Type B pancreatic cell (in vitro differentiated cells): ENCODE measurements around the gene TECPR2. TPM values are rescaled to one million over a fixed set of nuclear protein-coding genes. Genes with fewer than 3 reads are reported as not detected.

Source experiments
- DNase-seq: peaks from one replicate; pipeline ENCODE4 v3.0.0; 2021; ENCODE audit warnings: mixed read lengths; ENCODE audit not compliant: unreplicated experiment; ENCODE audit errors: extremely low spot score
- H3K27ac Mint-ChIP-seq: 2 replicates; pipeline ENCODE4 v1.8.0; 2021; ENCODE audit warnings: mild to moderate bottlenecking, mixed read lengths
- H3K27me3 Mint-ChIP-seq: 2 replicates; pipeline ENCODE4 v1.8.0; 2021; ENCODE audit warnings: mixed read lengths
- H3K36me3 Mint-ChIP-seq: 2 replicates; pipeline ENCODE4 v1.8.0; 2021; ENCODE audit warnings: mixed read lengths
- H3K4me1 Mint-ChIP-seq: one replicate; pipeline ENCODE4 v1.8.0; 2021; ENCODE audit warnings: mixed read lengths; ENCODE audit not compliant: unreplicated experiment
- H3K4me3 Mint-ChIP-seq: 2 replicates; pipeline ENCODE4 v1.8.0; 2021; ENCODE audit warnings: mild to moderate bottlenecking, mixed read lengths
- H3K9me3 Mint-ChIP-seq: 2 replicates; pipeline ENCODE4 v1.8.0; 2021; ENCODE audit warnings: mixed read lengths
- total RNA-seq: library from RNA; stranded (reverse); gene quantifications from 2 replicates; pipeline ENCODE4 v1.2.1, GENCODE V29; 2021; ENCODE audit warnings: low replicate concordance
- TF ChIP-seq, protein P1 (sequence below): fragments of 200-600 bp; sonication (generic); conservative IDR thresholded peaks from 2 replicates; pipeline ENCODE4 v1.5.0; 2021; ENCODE audit warnings: antibody characterized with exemption, mild to moderate bottlenecking

Gene TECPR2
- total RNA-seq, 1 donor from 2014 or later, result 25.5 TPM

GRCh38 chr14:102528431-102529170, 165.9 kb downstream of the TECPR2 start:
- Mint-ChIP-seq H3K27me3 (no peaks in the 10 kb centered on the region), H3K9me3 (no peaks in the 10 kb centered on the region), H3K27ac (no peak overlapping the region), H3K4me1 (peaks cover 7% of the 10 kb centered on the region), H3K36me3 (no peaks in the 10 kb centered on the region), H3K4me3 (no peak overlapping the region)
- no peak for DNase-seq
- TF ChIP-seq, protein P1, sequence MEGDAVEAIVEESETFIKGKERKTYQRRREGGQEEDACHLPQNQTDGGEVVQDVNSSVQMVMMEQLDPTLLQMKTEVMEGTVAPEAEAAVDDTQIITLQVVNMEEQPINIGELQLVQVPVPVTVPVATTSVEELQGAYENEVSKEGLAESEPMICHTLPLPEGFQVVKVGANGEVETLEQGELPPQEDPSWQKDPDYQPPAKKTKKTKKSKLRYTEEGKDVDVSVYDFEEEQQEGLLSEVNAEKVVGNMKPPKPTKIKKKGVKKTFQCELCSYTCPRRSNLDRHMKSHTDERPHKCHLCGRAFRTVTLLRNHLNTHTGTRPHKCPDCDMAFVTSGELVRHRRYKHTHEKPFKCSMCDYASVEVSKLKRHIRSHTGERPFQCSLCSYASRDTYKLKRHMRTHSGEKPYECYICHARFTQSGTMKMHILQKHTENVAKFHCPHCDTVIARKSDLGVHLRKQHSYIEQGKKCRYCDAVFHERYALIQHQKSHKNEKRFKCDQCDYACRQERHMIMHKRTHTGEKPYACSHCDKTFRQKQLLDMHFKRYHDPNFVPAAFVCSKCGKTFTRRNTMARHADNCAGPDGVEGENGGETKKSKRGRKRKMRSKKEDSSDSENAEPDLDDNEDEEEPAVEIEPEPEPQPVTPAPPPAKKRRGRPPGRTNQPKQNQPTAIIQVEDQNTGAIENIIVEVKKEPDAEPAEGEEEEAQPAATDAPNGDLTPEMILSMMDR, result no peak

DNA sequence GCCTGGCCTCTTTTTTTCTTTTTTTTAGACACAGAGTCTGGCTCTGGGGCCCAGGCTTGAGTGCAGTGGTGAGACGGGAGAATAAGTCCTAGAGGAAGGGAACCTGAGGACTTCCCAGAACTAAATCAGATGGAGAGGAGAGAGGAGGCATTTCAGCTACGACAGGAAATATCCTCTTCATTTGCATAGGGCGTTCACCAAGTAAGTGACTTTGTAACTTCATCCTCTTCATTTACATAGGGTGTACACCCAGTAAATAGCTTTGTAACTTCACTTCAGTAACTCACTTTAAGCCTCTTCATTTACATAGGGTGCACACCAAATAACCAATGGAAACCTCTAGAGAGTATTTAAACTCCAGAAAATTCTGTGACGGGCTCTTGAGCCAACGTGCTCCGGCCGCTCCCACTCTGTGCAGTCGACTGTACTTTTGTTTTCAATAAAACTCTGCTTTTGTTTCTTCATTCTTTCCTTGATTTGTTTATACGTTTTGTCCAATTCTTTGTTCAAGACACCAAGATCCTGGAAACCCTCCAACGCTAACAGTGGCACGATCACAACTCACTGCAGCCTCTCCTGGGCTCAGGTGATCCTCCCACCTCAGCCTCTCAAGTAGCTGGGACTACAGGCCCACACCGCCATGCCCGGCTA, 168.2 kb downstream of the TECPR2 start:
- TF ChIP-seq, protein P1, result no peak
- DNase-seq, result no peak
- Mint-ChIP-seq H3K4me3 (no peak overlapping the region), H3K9me3 (no peaks in the 10 kb centered on the region), H3K27me3 (no peaks in the 10 kb centered on the region), H3K36me3 (no peaks in the 10 kb centered on the region), H3K4me1 (peaks cover 3% of the 10 kb centered on the region), H3K27ac (peak overlapping the region; percentile 66)

DNA sequence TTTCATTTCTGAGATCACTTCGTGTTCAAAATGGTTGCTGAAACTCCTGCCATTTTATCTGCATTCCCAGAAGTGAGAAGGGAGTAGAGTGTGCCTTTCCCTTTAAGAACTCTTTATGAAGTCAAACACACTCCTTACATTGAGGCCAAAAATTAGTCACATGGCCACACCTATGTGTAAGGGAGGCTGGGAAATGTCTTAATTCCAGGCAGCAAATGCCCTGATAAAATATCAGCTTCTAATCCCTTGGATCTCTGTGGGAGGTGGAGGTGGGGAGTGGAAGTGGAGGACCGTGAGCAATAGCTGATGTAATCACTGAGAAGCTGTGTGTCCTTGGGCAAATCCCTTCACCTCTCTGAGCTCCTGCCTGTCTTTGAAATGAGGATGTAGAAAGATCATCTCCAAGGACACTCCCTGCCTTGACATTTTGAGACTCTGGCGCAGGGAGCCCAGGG, 169.5 kb downstream of the TECPR2 start:
- TF ChIP-seq, protein P1, result no peak
- no peaks in the 10 kb centered on the region for H3K9me3 Mint-ChIP-seq
- no peak for DNase-seq
- no peaks in the 10 kb centered on the region for H3K27me3 Mint-ChIP-seq
- H3K4me1 Mint-ChIP-seq, result peaks cover 3% of the 10 kb centered on the region
- H3K36me3 Mint-ChIP-seq, result no peaks in the 10 kb centered on the region
- H3K4me3 Mint-ChIP-seq, result no peak overlapping the region
- H3K27ac Mint-ChIP-seq, result no peak overlapping the region

GRCh38 chr14:102537981-102538601, 175.3 kb downstream of the TECPR2 start:
- Mint-ChIP-seq H3K4me1 (no peaks in the 10 kb centered on the region), H3K27me3 (peaks cover 7% of the 10 kb centered on the region), H3K27ac (no peak overlapping the region), H3K9me3 (no peaks in the 10 kb centered on the region), H3K36me3 (no peaks in the 10 kb centered on the region), H3K4me3 (no peak overlapping the region)
- DNase-seq, result no peak
- TF ChIP-seq, protein P1, result no peak

DNA sequence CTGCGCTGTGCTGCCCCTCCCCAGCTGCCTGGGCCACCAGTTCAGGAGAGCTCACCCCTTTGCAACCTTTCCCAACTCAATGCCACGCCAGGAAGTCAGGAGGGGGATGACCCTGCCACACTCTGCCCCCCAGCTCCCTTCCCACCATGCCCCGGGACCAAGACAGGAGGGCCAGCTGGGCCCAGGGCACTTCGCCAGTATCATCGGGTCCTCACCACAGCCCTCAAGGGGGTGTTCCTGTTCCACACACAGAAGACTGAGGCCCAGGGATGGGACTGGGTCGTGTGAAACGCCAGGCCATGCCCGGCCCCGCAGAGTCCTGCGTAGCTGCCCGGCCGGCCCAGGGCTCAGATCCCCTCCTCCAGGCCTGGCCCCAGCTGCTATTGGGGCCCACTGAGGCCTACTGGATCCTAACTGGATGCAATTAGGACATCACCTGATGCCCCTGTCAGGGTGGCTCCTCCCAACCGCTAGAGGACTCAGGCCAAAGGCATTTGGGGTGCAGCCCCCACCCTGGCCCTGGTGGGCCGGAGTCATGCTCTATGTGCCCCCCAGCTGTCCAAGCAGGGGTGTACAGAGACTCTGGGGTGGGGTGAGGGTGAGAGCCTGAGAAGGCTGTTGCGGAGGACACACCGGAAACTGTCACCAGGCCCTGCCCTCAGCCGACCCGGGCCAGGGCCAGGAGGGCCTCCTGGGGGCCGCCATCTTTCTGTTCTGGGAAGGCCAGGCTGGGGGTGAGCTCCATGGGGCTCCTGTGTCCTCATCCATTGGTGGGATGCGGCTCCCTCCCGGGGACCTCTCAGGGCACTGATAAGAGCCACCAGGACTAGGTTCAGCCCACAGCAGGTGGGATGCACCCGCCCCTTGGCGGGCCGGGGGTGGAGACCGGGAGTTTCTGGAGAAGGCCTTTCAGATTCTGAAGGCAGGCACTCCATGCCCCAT, 176.1 kb downstream of the TECPR2 start:
- Mint-ChIP-seq H3K36me3 (no peaks in the 10 kb centered on the region), H3K9me3 (no peaks in the 10 kb centered on the region), H3K27ac (no peak overlapping the region), H3K4me1 (peaks cover under 1% of the 10 kb centered on the region), H3K27me3 (peaks cover 9% of the 10 kb centered on the region), H3K4me3 (no peak overlapping the region)
- TF ChIP-seq, protein P1, result no peak
- no peak for DNase-seq
